A172 (cell line): ENCODE data around the gene SLC39A7. TPM values are rescaled to one million over a fixed set of nuclear protein-coding genes. Genes with fewer than 3 reads are reported as not detected.

ENCODE experiments used
- DNase-seq: peaks from one replicate; pipeline ENCODE4 v3.0.0-alpha.2; 2015; ENCODE audit warnings: low spot score
- total RNA-seq: library from RNA; depleted of rRNA; stranded (reverse); fragments of >200 nt; shearing (Covaris generic); gene quantifications from 2 replicates; pipeline ENCODE4 v1.2.3, GENCODE V29; 2014

SLC39A7 gene
- total RNA-seq, 1 experiment from 2014 or later, result 77.7 TPM

DNA sequence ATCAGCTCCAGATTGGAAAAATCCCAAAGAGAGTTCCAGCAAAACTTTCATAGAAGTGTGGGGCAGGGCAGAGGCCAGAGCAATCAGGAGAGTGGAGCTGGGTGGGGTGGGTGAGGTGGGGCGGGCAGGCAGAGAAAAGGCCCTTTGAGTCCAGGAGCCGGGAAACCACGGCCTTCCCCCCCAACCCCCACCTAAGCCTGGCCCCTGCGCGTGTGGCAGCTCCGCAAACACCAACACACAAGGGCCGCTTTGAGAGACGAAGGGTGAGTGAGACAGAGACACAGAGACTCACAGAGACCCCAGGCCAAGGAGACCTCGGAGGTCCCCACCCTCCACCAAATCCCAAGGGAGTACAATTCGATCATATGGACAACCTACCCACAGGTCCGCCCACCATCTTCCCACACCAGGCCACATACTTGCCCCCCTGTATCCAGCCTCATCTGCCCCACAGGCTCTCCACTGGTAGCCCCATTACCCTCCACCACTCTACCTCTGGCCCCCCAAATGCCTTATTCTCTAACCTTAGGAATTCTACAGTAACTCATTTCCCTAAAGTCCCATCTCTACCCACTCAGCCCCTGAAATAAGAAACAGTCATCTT lies 10.1 kb upstream of the SLC39A7 start:
- DNase-seq, result no peak

DNA sequence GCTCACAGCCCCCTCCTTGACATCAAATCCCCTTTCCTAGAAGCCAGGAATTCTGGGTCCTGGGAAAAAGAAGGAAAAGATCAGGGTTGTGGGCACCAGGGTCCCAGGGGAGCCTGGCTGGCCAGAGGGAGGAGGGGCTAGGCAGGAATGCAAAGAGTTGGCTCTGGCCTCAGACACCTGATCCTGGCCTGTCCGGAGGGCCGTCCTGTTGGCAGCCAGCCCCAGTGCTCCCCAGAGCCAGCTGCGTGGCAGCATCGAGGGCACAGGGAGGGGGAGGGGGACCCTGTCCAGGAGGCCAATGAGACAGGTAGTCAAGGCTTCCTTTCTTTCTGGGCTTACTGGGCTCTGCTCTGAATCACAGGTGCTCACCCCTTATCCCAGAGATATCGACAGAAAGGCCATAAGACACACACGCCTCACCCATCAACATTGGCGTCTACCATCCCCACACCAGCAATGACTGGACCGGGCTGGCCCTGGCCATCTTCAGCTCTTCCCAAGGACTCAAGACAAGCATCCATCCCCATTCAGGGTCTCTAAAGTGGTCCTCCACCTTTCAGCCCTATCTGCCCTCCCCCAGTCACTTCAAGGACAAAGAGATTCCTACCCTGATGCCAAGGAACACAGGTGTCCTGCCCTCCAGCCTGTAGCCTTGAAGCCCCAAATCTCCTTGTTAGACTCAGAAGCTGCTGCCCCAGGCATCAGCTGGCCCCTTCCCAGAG lies 9.1 kb upstream of the SLC39A7 start:
- no peak for DNase-seq

GRCh38 chr6:33192105-33192646 lies 8.5 kb upstream of the SLC39A7 start, which contains the start of gene COL11A2:
Gene COL11A2 (minus strand): TSS chr6:33192467. CDS start chr6:33192240, 227 bp downstream.
- no peak for DNase-seq

DNA sequence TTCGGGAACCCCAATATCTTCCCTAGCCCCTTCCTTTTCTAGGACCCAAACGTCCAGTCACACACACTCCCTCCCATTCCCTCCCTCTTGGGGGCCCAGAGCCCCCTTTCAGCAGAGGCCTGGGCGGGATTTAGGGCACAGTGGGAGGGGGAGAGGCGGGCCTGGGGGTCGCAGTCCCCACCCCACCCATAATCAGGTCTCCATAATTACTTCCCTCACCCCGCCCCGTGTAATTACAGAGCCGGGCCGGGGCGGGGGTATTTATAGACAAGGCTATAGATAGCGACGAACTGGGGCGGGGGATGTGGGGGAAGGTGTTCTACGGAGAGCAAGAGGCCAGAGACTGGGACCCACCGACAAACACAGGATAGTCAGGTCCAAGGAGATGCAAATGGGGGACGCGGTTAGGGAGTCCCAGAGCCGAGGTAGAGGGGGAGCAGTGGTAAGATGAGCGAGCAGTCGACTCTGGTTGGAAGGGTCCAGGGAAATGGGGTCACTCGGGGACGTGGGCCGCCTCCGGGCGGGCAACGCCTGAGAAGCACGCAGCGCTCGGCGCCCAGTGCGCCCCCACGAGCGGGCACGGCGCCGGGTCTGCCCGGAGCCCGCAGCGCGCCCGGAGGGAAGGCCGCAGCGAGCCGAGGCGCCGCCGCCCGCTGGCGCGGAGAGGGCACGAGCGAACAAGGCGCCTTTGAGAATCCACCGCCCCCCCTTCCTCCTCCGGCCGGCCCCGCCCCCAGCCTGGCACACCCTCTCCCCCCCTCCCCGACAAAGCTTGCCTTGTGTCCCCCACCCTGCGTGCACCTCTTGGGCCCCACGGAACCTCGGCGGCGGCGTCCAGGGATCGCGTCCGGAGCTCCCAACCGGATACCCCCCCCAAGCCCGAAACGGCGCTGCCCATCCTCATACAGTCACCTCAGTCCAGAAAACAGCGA lies 7.7 kb upstream of the SLC39A7 start:
- no peak for DNase-seq

DNA sequence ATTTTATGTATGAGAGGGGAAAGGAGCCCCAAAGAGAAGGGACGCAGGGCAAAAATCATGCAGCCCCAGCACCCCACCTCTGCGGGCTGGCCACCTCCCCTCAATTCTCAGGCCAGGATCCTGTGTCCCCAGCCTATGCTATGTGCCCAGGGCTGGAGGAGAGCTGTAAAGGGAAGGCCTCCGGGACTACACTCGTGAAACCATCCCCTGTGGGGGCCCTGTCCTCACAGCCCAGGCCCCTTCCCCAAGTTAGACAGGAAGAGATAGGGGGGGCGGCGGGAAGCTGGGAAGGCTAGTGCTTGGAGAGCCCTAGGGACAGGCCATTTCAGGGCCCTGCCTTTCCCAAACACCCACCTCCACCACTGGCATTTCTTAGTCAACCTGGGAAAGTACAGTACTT lies 7.0 kb upstream of the SLC39A7 start:
- DNase-seq, result no peak

GRCh38 chr6:33194431-33194979 lies 6.2 kb upstream of the SLC39A7 start:
- DNase-seq, result no peak

DNA sequence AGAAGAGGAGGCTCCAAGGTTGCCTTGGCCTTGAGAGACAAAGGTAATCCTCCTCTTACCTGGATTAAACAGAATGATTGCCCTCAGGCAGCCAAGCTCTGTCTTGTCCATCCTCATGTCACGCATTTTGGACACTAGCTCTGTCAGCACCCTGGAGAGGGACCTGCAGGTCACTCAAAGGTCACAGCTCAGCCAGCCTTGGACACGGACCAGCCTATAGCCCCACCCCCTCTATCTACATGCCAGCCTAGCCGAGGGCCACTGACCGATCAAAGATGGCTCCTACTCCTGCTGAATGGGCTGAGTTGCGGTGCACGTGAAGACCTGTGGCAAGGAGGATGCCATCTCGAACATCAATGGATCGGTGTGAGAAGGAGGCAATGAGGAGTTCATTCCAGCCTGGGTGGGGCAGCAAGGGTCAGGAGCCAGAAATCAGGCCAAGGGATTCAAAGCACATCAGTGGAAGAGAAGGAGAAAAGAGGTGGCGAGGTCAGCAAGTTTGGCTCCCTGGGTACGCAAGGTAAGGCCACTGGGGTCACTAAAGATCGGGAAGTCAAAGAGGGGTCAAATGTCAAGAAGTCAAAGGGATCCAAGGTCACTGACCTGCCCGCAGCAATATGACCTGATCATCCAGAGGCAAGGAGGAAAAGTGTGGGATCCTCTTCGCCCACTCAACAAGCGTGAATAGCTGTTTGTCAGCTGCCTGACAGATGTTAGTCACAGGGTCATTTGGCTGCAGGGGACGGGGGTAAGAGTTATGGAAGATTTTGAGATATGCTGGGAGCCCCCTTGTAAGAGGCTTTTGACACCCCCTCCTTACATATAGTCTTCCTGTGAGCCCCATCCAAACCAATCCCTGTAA lies 5.1 kb upstream of the SLC39A7 start:
- no peak for DNase-seq

GRCh38 chr6:33197431-33198048 lies 3.1 kb upstream of the SLC39A7 start:
- peak; percentile 62 for DNase-seq

GRCh38 chr6:33198159-33198852 lies 2.4 kb upstream of the SLC39A7 start:
- DNase-seq, result no peak

DNA sequence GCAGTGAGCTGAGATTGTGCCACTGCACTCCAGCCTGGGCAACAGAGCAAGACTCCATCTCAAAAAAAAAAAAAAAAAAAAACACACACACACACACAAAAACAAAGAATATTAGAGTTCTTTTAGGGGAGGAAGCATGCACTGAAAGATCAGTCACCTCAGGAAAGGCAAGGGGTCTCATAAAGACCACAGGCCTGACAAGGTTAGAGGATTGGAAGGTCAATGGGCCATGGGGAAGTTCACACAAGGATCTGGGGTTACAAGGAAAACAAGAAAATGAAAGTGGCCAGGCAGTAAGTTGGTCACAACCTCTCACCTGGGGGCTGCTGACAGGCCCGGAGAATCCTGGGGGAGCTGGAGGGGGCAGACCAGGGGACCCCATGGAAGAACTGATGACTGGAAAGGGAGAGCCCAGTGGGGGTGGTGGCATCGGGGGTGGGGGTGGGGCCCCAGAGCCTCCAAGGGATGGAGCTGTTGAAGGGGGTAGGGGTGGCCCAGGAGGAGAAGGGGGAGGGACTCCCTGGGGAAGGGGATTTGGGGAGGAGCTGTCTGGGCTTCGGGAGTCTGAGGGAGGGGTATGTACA lies 1.7 kb upstream of the SLC39A7 start:
- no peak for DNase-seq

DNA sequence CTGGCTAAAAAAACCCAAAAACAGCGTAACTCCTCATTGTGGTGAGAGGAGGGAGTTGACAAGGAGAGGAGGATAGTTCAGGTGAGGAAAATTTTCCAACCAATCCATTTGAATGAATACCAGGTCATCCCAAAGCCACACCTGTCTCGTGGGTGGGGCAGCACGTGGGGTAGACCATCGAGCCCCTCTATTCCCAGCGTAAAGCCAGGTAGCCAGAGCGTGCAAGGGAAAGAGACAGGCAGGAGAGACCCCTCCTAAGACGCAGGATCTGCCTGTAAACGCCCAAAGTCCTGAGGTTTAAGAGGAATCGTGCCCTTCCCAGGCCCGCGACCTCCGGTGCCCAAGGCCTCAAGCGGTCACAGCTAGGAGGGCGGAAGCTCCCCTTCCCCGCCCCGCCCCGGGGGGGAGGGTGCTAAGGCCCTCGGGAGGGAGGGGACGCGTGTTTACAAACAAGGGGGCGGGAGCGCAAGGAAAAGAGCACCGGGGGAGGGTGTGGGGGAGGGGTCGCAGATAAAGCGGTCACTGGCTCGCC lies 914 bp upstream of the SLC39A7 start:
- DNase-seq, result peak; percentile 52

DNA sequence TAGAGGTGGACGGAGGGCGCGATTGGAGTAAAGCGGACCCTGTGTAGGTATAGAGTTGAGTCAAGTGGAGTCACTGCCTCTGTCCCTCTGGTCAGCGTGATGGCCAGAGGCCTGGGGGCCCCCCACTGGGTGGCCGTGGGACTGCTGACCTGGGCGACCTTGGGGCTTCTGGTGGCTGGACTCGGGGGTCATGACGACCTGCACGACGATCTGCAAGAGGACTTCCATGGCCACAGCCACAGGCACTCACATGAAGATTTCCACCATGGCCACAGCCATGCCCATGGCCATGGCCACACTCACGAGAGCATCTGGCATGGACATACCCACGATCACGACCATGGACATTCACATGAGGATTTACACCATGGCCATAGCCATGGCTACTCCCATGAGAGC lies 479 bp downstream of the SLC39A7 start:
- no peak for DNase-seq

GRCh38 chr6:33201935-33202334 lies 1.3 kb downstream of the SLC39A7 start:
- DNase-seq, result no peak

DNA sequence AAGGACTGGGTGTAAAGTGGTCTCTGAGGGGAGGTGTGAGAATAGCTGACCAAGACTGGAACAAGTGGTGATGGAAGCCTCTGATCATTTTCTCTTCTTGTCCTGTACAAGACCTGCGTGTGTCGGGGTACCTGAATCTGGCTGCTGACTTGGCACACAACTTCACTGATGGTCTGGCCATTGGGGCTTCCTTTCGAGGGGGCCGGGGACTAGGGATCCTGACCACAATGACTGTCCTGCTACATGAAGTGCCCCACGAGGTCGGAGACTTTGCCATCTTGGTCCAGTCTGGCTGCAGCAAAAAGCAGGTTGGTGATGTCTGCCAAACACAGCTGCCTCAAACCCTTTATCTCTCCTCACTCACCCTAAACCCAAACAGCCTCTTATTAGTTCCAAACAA lies 2.1 kb downstream of the SLC39A7 start:
- no peak for DNase-seq

DNA sequence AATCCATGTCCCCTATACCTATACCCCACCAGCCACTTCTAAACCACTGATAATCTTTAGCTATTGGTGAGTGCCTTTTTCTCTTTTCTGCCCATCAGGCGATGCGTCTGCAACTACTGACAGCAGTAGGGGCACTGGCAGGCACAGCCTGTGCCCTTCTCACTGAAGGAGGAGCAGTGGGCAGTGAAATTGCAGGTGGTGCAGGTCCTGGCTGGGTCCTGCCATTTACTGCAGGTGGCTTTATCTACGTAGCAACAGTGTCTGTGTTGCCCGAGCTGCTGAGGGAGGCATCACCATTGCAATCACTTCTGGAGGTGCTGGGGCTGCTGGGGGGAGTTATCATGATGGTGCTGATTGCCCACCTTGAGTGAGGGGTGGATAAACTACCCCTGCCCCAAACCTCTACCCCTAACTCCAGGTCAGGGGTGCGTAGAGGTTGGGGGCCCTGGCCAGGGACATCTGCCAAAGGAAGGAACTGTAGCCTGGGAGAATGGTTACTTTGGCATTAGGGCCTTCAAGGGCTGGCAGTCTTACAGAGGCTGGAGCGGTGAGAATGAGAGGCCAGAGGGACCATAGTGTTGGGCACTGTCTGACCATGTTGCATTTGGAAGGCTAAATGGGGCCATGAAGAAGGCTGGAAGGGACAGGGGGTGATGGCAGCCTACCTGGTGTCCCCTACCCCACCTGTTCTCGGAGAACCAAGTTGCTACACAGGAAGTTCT lies 2.9 kb downstream of the SLC39A7 start:
- no peak for DNase-seq

DNA sequence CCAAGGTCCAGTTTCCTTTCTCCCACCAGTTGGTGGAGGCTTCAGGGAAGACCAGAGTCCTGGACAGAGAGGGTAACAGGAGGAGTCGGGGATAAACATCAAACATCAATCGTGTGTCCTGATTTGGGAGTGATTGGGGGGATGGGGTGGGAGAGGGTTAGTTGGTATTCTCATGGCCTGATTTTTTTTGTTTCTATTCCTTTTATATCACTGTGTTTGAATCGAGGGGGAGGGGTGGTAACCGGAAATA lies 3.4 kb downstream of the SLC39A7 start:
- no peak for DNase-seq

- no peak for DNase-seq
These were observed 3.9 kb downstream of the SLC39A7 start, which contains the start of gene HSD17B8 for GRCh38 chr6:33204415-33205190. Gene HSD17B8 (plus strand): TSS chr6:33204655. CDS start chr6:33204669, 14 bp downstream.
